ENCODE measurements around the gene MAPKAP1. TPM values are rescaled to one million over a fixed set of nuclear protein-coding genes. Genes with fewer than 3 reads are reported as not detected.

Gene MAPKAP1
- total and polyA plus RNA-seq, 2 of the 13 experiments (the other 11 are each of a cell fraction or from before 2014, with no cell fraction given): 45.0 to 64.3 TPM

GRCh38 chr9:125608489-125609224 is 98.4 kb downstream of the MAPKAP1 start:
- DNase-seq (ENCODE audit: low spot score) (no peak), FAIRE-seq (no peak), ATAC-seq (no peak)
- Histone ChIP-seq H3K4me2 (ENCODE audit: low read depth, low read length) (no peak overlapping the region), H4K20me1 (ENCODE audit: insufficient read depth, low read length) (no peaks in the 10 kb centered on the region), H3K27ac (ENCODE audit: extremely low read length, insufficient read depth, low read length) (no peak overlapping the region), H3K9ac (ENCODE audit: insufficient read depth, low read depth, low read length) (no peak overlapping the region), H2AFZ (ENCODE audit: low read length) (no peak overlapping the region), H3K27me3 (ENCODE audit: control insufficient read depth in 1 of 2, insufficient read depth in 2 of 2, low read length in 2 of 2) (no peaks in the 10 kb centered on the region), H3K4me3 (replicated peaks in 1 of 3; ENCODE audit: insufficient read depth in 1 of 3, low read depth in 2 of 3, low read length in 3 of 3) (no peak overlapping the region), H3K36me3 (replicated peaks in 1 of 2; ENCODE audit: control insufficient read depth in 1 of 2, insufficient read depth in 2 of 2, low read length in 2 of 2) (no peaks in the 10 kb centered on the region), H3K79me2 (ENCODE audit: insufficient read depth, low read length) (no peaks in the 10 kb centered on the region), H3K9me3 (ENCODE audit: low read length) (no peaks in the 10 kb centered on the region), H3K4me1 (ENCODE audit: insufficient read depth, low read length) (no peaks in the 10 kb centered on the region)
- ChIA-PET POLR2A (no interaction called here), CTCF (ENCODE audit: low intra/inter-chr PET ratio, low total read pairs) (no interaction called here)
- in situ Hi-C loops (cut with HindIII; ENCODE audit: extremely low pct_ligation_motif_present, low pct_unique_long_range_greater_than_20kb): no loop called here
- TF ChIP-seq SKI (IDR thresholded peaks at IDR 0.05; ENCODE audit: partially characterized antibody) (no peak), MAFF (IDR thresholded peaks at IDR 0.05; ENCODE audit: low read depth, low read length) (0 out of 2 replicates have a peak, but pooled peaks have one; percentile 6), MAFK (conservative IDR thresholded peaks at IDR 0.05 in 1 of 2, IDR thresholded peaks at IDR 0.05 in 1 of 2; ENCODE audit: low read length in 2 of 2) (peak in 1 of 2 experiments; percentile 23; a peak in 1 of 4 replicates)
- intact Hi-C loops (cut with micrococcal nuclease; ENCODE audit: unreplicated experiment): no loop called here
- WGBS (ENCODE audit: low lambda C conversion rate): 96% methylated on average over 10 of the region's 10 CpGs
- no TSS peak for BruUV-seq (replicated peaks)

GRCh38 chr9:125604196-125604595 is 102.8 kb downstream of the MAPKAP1 start:
- BruUV-seq (replicated peaks): no TSS peak
- no peaks in the 10 kb centered on the region for H3K79me2 ChIP-seq (ENCODE audit: insufficient read depth, low read length)
- DNase-seq (ENCODE audit: low spot score) (no peak), FAIRE-seq (no peak), ATAC-seq (no peak)
- CTCF ChIA-PET (ENCODE audit: low intra/inter-chr PET ratio, low total read pairs): no interaction called here
- no peaks in the 10 kb centered on the region for H3K9me3 ChIP-seq (ENCODE audit: low read length)
- no peaks in the 10 kb centered on the region for H3K27me3 ChIP-seq (ENCODE audit: control insufficient read depth in 1 of 2, insufficient read depth in 2 of 2, low read length in 2 of 2)
- POLR2A ChIA-PET: no interaction called here
- H3K4me3 ChIP-seq (replicated peaks in 1 of 3; ENCODE audit: insufficient read depth in 1 of 3, low read depth in 2 of 3, low read length in 3 of 3): no peak overlapping the region
- no peak overlapping the region for H3K4me2 ChIP-seq (ENCODE audit: low read depth, low read length)
- no peak overlapping the region for H2AFZ ChIP-seq (ENCODE audit: low read length)
- WGBS (ENCODE audit: low lambda C conversion rate): 95% methylated on average over 1 of the region's 1 CpG
- H3K9ac ChIP-seq (ENCODE audit: insufficient read depth, low read depth, low read length): no peak overlapping the region
- peaks cover 18% of the 10 kb centered on the region for H3K4me1 ChIP-seq (ENCODE audit: insufficient read depth, low read length)
- H3K27ac ChIP-seq (ENCODE audit: extremely low read length, insufficient read depth, low read length): no peak overlapping the region
- in situ Hi-C loops (cut with HindIII; ENCODE audit: extremely low pct_ligation_motif_present, low pct_unique_long_range_greater_than_20kb): no loop called here
- H3K36me3 ChIP-seq (replicated peaks in 1 of 2; ENCODE audit: control insufficient read depth in 1 of 2, insufficient read depth in 2 of 2, low read length in 2 of 2): no peaks in the 10 kb centered on the region
- no peak for TF ChIP-seq ZNF772 (CRISPR knock-in tag; IDR thresholded peaks at IDR 0.05)
- TF ChIP-seq REL (CRISPR knock-in tag; conservative IDR thresholded peaks at IDR 0.05): no peak
- no peak for TF ChIP-seq SNAI1 (CRISPR knock-in tag; IDR thresholded peaks at IDR 0.05; ENCODE audit: borderline replicate concordance)
- TF ChIP-seq EP300 (IDR thresholded peaks at IDR 0.05; ENCODE audit: low read depth in 2 of 2, low read length in 2 of 2): no peak
- no peak for TF ChIP-seq EP300 (CRISPR knock-in tag; IDR thresholded peaks at IDR 0.05; ENCODE audit: borderline replicate concordance)
- no peak for TF ChIP-seq HNRNPUL1 (IDR thresholded peaks at IDR 0.05; ENCODE audit: low read depth, low read length)
- no peak for TF ChIP-seq IKZF1 (IDR thresholded peaks at IDR 0.05)
- no peak for TF ChIP-seq TEAD3 (CRISPR knock-in tag; optimal IDR thresholded peaks at IDR 0.05; ENCODE audit: borderline replicate concordance)
- no peak for TF ChIP-seq SMAD1 (CRISPR knock-in tag; IDR thresholded peaks at IDR 0.05; ENCODE audit: borderline replicate concordance, low read depth)
- no peak for TF ChIP-seq ZNF281 (CRISPR knock-in tag; IDR thresholded peaks at IDR 0.05; ENCODE audit: borderline replicate concordance)
- intact Hi-C loops (cut with micrococcal nuclease; ENCODE audit: unreplicated experiment): no loop called here
- H4K20me1 ChIP-seq (ENCODE audit: insufficient read depth, low read length): no peaks in the 10 kb centered on the region

Data from HepG2 (cell line).